Sigmoid colon (tissue), 4 donors: Measurements from ENCODE around the gene PSMD11.

ENCODE experiments used
- CTCF ChIP-seq, 4 experiments: fragments of 450-650 bp in 3 of 4; fragments of 200-600 bp in 1 of 4; IDR thresholded peaks; one replicate each; pipeline ENCODE4 v1.5.1; 2016 to 2019; ENCODE audit warnings: antibody characterized with exemption in 4 of 4, mild to moderate bottlenecking in 3 of 4, moderate library complexity in 2 of 4
- EP300 ChIP-seq, 4 donors: sonication (generic); formaldehyde crosslinking; IDR thresholded peaks; one replicate each; pipeline ENCODE4 v1.6.1; 2017; ENCODE audit warnings: antibody characterized with exemption in 4 of 4
- POLR2A ChIP-seq, 2 donors: fragments of 450-650 bp; IDR thresholded peaks; one replicate each; pipeline ENCODE4 v1.6.1; 2016; ENCODE audit warnings: antibody characterized with exemption in 2 of 2, mild to moderate bottlenecking in 2 of 2, moderate library complexity in 2 of 2
- POLR2AphosphoS5 ChIP-seq, 4 donors: sonication (generic); formaldehyde crosslinking; IDR thresholded peaks; one replicate each; pipeline ENCODE4 v1.6.1; 2017; ENCODE audit warnings: antibody characterized with exemption in 4 of 4

GRCh38 chr17:32502013-32502412, 57.7 kb downstream of the PSMD11 start:
- TF ChIP-seq POLR2A (IDR thresholded peaks at IDR 0.05) (no peak), CTCF (IDR thresholded peaks at IDR 0.05) (no peak), POLR2AphosphoS5 (IDR thresholded peaks at IDR 0.05) (no peak), EP300 (IDR thresholded peaks at IDR 0.05) (no peak)
